NCI-H1092 (cell line): ENCODE measurements around the gene CACNA1G.

Experiments used
- DNase-seq: peaks from one replicate; lab custom pipeline; 2025; lab: John Stamatoyannopoulos, UW

Gene CACNA1G

GRCh38 chr17:50651661-50652060 is 91.1 kb downstream of the CACNA1G start:
- no peak for DNase-seq

- no peak for DNase-seq
Observed at GRCh38 chr17:50653738-50654137, 93.2 kb downstream of the CACNA1G start.

- DNase-seq = no peak
Observed at GRCh38 chr17:50656509-50656908, 96.0 kb downstream of the CACNA1G start.

DNA sequence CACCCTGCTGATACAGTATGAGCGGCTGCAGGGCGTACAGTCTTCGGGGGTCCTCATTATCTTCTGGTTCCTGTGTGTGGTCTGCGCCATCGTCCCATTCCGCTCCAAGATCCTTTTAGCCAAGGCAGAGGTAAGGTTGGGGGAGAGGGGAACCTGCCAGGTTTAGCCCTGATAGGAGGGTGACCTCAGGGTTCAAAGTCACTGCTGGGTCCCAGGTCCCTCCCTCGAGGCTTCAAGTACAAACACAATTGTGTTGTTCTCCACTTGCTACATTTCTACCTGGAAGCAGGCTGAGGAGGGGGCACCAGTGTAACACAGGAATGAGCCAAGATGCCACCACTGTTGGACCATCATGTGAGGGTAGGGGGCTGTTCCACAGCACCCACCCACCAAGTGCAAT is 96.5 kb downstream of the CACNA1G start:
- DNase-seq = no peak

GRCh38 chr17:50657627-50658026 is 97.1 kb downstream of the CACNA1G start:
- no peak for DNase-seq

DNA sequence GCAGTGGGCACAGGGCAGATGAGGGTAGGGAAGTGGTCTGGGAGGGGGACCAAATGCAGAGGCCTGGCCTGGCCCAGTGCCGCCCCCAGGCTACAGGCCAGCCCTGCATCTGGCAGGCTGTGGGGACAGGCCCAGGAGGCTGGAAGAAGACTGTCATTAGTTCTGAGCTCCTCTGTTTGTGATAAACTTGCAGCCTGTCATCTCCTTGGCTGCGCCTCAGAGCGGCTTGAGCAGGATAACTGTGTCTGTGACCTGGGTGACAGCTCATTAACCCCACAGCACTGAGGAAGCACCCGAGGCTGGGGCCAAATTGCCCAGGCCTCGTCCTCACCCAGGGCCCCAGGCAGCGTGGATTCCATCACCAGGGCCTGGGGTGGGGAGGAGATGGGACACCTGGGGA is 98.1 kb downstream of the CACNA1G start:
- no peak for DNase-seq

DNA sequence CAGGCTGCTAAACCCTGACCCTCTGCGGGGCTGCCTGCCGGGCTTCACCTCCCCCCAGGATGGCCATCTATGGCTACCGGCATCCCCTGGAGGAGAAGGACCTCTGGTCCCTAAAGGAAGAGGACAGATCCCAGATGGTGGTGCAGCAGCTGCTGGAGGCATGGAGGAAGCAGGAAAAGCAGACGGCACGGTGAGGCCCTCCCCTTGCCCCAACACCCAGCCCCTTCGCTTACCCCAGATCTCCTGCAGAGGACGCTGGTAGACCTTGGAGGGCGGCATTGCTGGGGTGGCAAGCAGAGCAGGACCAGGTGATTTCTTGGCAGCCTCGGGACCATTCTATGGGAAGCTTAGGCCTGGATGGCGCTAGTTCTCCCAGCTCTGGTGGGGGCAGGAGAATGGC is 98.7 kb downstream of the CACNA1G start:
- DNase-seq = no peak

DNA sequence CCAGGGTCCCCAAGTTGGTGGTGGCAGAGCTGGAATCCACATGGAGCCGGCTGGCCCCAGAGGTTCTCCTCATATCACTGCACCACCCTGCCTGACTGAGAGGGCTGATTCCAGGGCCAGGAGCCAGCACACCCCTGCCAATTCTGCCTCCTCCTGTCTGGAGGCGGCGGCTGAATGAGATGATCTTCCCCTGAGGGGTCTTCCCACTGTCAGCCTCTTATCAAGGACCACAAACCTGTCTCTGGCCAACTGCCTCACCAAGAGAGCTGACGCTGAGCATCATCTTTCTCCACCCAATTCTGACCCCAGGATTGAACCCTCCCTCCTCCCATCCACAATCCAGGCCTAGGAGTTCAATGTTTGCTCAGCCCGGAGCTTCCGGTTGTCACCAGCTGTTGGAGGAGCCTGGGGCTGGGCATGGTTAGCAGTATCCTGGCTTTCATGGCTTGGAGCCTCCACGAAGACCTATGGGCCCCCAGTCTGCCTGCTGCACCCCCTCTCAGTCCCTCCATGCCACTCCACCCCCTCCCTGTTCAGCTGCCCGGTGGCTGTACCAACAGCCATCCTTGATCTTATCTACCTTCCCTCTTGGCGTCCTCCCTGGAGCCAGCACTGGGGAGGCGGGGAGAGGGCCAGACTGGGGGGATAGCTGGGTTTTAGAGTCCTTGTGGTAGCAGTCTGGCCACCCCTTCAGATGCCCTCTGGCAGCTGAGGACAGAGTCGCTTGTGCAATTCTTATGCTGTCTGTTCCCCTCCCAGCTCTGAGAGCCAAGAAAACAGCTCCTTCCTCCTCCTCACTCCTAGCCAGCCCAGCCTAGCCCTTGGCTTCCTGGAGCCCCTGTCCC is 99.7 kb downstream of the CACNA1G start:
- DNase-seq = peak; percentile 30

GRCh38 chr17:50660887-50661345 is 100.4 kb downstream of the CACNA1G start:
- DNase-seq = no peak

- no peak for DNase-seq
Observed at GRCh38 chr17:50661348-50661747, 100.8 kb downstream of the CACNA1G start.

DNA sequence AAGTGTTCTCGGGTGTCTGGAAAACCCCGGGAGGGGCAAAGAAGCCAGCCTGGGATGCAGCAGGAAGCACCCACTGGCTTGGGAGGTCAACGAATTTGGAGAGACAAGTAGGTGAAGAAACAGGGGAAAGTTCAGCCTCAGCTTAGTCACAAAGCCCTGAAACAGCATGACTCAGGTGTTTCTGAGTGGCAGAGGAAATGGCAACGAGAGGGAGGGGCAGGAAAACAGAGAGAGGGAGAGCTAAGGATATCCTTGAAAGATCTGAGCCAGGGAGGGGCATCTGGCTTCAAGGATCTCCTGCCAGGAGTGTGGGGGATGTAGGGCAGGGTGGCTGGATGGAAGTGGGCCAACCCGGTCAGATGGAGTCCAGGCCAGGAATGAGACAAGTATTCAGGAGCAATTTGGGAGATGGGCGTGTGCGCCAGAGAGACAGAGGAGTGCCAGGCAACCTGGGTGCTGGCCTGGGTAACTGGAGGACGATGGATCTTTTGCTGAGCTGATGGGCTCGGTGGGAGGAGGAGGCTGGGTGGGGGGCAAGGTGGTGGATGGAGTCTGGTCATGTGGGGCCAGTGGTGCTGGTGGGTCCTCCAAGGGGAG is 101.4 kb downstream of the CACNA1G start:
- no peak for DNase-seq

DNA sequence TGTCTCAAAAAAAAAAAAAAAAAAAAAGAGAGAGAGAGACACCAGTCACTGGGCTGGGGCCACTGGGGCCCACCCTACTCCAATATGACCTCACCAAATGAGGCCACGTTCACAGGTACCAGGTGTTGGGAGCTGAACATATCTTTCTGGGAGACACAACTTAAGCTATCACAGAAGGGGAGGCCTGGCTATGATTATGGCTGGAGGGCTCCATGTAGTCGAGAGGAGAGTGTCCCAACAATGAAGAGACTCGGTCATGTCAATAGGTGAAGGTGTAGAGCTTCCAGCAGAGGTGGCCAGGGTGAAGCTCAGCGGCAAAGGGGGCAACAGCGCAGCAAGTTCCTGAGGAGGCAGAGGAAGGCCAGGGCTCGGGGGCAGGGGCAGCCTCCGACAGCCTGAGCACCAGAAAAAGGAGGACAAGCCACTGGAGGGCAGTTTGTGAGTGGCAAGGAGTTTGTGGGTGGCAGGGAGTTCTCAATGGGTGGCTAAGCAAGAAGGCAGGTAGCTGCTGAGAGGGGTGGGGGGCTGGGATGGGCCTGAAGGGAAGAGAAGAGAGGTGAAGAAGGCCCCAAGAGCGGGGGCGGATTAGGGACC is 102.2 kb downstream of the CACNA1G start:
- no peak for DNase-seq

DNA sequence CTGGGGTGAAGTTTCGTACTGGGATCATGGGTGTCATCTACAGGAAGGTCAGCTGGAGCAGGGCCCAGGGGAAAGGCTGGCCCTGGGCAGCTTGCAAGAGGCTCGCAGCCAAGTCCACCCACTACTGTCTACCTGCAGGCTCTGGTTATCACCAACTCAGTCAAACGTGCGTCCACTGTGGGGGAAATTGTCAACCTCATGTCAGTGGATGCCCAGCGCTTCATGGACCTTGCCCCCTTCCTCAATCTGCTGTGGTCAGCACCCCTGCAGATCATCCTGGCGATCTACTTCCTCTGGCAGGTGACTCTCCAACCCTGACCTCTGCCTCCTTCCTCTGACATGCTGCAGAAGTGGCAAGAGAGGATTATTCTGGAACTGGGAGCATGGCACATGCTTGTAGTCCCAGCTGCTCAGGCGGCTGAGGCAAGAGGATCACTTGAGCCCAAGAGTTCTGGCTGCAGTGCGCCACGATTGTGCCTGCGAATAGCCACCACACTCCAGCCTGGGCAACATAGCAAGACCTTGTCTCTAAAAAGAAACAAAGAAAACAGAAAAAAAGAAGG is 103.4 kb downstream of the CACNA1G start:
- DNase-seq = no peak

DNA sequence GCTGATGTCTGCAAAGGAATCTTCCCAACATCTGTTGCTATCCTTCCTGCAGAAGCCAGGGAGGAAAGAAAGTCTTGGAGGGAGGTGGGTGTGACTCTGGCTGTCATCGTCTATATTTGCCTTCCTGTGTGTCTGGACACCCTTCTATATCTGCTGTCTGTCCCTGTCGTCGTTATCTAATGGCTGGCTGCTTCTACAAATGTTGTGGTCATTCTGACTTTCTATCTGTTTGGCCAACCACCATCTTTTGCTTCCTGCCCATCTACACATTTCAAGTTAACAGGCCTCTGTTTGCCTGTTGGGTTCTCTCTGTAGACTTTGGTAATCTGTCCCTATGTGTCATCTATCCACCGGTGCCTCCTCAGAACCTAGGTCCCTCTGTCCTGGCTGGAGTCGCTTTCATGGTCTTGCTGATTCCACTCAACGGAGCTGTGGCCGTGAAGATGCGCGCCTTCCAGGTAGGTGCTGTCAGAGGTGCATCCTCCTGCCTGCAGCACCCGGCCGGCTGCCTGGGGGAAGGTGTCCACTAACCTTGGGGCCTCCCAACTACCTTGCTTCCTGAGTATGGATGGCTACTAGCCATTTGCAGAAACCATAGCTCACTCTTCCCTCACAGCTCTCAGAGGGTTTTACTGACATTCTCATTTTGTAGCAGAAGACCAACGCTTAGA is 104.4 kb downstream of the CACNA1G start:
- no peak for DNase-seq

DNA sequence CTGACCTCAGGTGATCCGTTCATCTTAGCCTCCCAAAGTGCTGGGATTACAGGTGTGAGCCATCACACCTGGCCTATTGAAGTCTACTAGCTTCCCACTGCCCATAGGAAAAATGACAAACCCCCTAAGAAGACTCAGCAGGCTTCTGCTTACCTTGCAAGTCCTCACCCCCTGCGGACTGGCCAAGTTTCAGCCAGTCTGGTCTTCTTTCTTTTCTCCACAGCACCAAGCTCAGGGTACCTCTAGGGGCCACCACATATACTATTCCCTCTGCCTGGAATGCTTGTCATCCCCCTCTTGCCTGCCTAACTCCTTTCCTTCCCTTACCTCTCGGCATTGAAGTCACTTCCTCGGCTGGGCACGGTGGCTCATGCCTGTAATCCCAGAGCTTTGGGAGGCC is 105.3 kb downstream of the CACNA1G start:
- no peak for DNase-seq

- DNase-seq = no peak
Observed at GRCh38 chr17:50666316-50666715, 105.8 kb downstream of the CACNA1G start.

GRCh38 chr17:50667259-50668024 is 106.9 kb downstream of the CACNA1G start:
- no peak for DNase-seq

GRCh38 chr17:50668025-50668837 is 107.7 kb downstream of the CACNA1G start:
- no peak for DNase-seq

- DNase-seq = no peak
Observed at GRCh38 chr17:50668838-50669581, 108.5 kb downstream of the CACNA1G start.

DNA sequence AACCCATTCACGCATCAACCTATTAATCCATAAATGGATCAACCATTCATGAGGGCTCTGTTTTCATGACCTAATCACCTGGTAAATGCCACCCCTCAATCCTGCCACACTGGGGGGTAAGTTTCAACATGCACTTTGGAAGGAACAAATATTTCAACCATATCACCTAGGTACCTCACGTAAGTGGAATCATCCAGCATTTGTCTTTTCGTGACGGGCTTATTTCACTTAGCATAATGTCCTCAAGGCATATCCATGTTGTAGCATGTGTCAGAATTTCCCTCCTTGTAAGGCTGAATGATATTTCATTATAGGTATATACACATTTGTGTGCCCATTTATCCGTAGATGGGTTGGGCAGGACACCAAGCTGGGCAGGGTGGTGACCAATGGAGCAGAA is 111.6 kb downstream of the CACNA1G start:
- no peak for DNase-seq
